Measurements from ENCODE around the gene STX4.

STX4 gene

GRCh38 chr16:31073142-31073969, 40.0 kb downstream of the STX4 start:
- H3K4me3 ChIP-seq (ENCODE audit: low read depth, low read length): peak overlapping the region; percentile 61
- no peak for TF ChIP-seq CTCF (IDR thresholded peaks at IDR 0.05; ENCODE audit: borderline replicate concordance, insufficient read depth, low read depth, low read length)

- TF ChIP-seq CTCF (IDR thresholded peaks at IDR 0.05; ENCODE audit: borderline replicate concordance, insufficient read depth, low read depth, low read length): no peak
- H3K4me3 ChIP-seq (ENCODE audit: low read depth, low read length): peak within 1 kb of the TSS; percentile 61
Observed at GRCh38 chr16:31073970-31074813, 40.8 kb downstream of the STX4 start, which contains the start of the genes ZNF646 and ZNF668. Gene ZNF646, plus strand, starts transcription at chr16:31074422. Its CDS starts 1,903 bp downstream, at chr16:31076325. Gene ZNF668, minus strand, starts transcription at chr16:31074240. Its CDS starts 9,781 bp downstream, at chr16:31064459.

DNA sequence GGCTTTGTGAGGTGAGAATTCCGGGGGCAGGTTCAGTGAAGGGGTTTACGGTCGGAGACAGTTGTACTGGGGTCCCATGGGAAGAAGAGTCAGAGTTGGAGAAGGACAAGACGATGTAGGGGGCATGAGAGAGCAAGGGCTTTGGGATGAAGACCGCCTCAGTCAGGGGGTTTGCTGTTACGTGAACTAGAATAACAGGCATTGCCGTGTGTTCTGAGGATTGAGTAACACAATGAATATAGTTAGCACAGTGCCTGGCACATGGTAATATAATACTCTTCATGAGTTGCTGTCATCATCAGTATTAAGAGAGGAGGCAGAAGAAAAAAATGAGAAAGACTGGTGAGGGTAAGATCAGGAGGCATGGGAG, 41.4 kb downstream of the STX4 start:
- peak overlapping the region; percentile 61 for H3K4me3 ChIP-seq (ENCODE audit: low read depth, low read length)
- TF ChIP-seq CTCF (IDR thresholded peaks at IDR 0.05; ENCODE audit: borderline replicate concordance, insufficient read depth, low read depth, low read length): no peak

- no peak for TF ChIP-seq CTCF (IDR thresholded peaks at IDR 0.05; ENCODE audit: borderline replicate concordance, insufficient read depth, low read depth, low read length)
- no peak overlapping the region for H3K4me3 ChIP-seq (ENCODE audit: low read depth, low read length)
Observed at GRCh38 chr16:31076319-31076718, 43.0 kb downstream of the STX4 start.

DNA sequence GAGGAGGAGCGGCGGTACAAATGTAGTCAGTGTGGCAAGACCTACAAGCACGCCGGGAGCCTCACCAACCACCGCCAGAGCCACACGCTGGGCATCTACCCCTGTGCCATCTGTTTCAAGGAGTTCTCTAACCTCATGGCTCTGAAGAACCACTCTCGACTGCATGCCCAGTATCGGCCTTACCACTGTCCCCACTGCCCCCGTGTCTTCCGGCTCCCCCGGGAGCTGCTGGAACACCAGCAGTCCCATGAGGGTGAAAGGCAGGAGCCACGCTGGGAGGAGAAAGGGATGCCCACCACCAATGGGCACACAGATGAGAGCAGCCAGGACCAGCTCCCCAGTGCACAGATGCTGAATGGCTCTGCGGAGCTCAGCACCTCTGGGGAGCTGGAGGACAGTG, 43.7 kb downstream of the STX4 start:
- TF ChIP-seq CTCF (IDR thresholded peaks at IDR 0.05; ENCODE audit: borderline replicate concordance, insufficient read depth, low read depth, low read length): no peak
- no peak overlapping the region for H3K4me3 ChIP-seq (ENCODE audit: low read depth, low read length)

GRCh38 chr16:31077592-31078396, 44.4 kb downstream of the STX4 start:
- H3K4me3 ChIP-seq (ENCODE audit: low read depth, low read length): no peak overlapping the region
- TF ChIP-seq CTCF (IDR thresholded peaks at IDR 0.05; ENCODE audit: borderline replicate concordance, insufficient read depth, low read depth, low read length): no peak
